GM12875 (cell line): ENCODE results near the gene THBS2.

Source experiments
- H3K4me3 ChIP-seq: one replicate; pipeline ENCODE4 v1.5.1; 2011; ENCODE audit warnings: low read depth, low read length, control low read depth
- TF ChIP-seq, protein P1 (sequence below): IDR thresholded peaks from 2 replicates; pipeline ENCODE4 v1.5.1; 2011; ENCODE audit warnings: low read depth, mild to moderate bottlenecking, control low read depth, inconsistent platforms, low read length, moderate library complexity, borderline replicate concordance; ENCODE audit not compliant: insufficient read depth

Gene THBS2

DNA sequence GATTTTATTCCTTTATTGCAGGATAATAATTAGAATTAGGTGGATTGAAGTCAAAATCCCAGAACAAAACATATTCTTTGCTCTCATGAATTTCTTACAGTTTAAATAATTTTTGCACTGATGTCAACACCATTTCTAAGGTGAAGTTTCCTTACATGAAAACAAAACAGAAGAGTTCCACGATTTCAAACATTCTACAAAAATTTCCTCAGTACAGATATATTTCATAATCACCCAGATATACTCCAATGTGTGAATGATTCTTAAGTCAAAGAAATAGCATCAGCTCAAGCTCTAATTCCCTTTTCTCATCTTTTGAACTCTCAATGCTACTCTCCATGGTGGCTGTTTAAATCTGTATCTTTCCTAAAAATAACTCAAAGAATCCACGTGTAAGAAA is 39.5 kb upstream of the THBS2 start:
- TF ChIP-seq, protein P1, sequence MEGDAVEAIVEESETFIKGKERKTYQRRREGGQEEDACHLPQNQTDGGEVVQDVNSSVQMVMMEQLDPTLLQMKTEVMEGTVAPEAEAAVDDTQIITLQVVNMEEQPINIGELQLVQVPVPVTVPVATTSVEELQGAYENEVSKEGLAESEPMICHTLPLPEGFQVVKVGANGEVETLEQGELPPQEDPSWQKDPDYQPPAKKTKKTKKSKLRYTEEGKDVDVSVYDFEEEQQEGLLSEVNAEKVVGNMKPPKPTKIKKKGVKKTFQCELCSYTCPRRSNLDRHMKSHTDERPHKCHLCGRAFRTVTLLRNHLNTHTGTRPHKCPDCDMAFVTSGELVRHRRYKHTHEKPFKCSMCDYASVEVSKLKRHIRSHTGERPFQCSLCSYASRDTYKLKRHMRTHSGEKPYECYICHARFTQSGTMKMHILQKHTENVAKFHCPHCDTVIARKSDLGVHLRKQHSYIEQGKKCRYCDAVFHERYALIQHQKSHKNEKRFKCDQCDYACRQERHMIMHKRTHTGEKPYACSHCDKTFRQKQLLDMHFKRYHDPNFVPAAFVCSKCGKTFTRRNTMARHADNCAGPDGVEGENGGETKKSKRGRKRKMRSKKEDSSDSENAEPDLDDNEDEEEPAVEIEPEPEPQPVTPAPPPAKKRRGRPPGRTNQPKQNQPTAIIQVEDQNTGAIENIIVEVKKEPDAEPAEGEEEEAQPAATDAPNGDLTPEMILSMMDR: no peak
- no peak overlapping the region for H3K4me3 ChIP-seq

DNA sequence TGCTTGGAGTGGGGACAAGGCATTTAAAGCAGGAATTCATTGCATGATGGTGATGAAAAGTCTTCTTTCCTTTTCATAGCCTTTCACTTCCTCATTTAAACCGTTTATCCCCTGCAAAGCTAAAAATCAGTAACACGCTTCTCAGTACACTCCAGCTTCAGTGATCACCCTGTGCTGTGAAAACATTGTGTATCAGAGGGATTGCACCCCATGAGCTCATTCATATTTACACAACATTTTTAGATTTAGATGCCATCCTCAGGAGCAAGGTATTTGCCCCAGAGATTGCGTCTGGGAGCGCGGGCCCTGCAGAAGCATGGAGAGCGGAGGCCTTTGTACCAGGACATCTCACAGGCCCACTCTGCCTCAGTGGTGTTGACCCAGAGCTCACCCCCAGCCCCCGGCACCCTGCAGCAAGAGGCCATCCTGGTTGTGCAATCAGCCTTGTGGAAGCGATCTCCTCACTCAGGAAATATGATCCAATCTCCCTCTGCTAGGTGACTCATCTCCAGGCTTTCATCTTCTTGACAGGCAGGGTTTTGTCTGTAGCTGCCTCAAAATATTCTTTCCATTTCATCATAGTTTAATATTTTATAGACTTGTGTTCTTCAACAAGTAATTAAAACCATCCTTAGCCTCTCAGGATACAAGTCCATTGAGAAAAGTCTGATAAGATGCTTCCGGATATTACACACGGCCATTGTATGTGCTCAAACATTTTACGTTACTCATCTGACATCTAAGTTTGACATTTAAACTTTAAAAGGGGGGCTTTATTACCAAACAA is 38.9 kb upstream of the THBS2 start:
- H3K4me3 ChIP-seq: no peak overlapping the region
- TF ChIP-seq, protein P1: no peak

DNA sequence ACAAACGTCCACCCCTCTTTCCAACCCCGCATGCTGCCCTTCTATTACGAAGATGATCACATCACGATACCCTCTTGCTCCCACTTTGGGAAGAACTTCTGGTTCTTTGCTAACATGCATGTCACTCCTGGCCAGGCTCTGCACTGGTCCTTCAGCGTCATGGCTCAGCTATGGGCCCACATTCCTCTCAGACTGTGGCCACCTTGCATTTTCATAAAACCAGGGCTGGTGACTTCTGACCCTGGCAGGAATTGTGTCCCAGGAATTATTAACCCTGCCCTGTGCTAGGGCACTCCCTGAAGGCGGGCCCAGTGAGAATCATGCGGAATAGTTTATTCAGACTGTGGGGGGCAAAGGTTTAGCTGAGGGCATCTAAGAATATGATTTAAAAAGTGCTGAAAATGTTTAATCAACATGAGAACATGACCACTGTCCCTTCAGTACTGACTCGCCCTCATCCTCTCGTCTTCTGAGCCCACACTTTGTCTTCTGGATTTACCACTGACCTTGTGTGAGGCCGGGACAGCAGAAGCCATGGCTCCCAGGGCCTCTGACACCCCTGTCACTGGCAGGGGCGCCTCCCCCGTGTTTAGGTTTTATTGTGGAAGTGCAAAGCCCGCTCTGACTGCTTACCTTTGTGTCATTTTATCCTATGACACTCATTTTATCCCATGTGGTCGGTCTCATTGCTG is 38.1 kb upstream of the THBS2 start:
- no peak overlapping the region for H3K4me3 ChIP-seq
- TF ChIP-seq, protein P1: no peak

DNA sequence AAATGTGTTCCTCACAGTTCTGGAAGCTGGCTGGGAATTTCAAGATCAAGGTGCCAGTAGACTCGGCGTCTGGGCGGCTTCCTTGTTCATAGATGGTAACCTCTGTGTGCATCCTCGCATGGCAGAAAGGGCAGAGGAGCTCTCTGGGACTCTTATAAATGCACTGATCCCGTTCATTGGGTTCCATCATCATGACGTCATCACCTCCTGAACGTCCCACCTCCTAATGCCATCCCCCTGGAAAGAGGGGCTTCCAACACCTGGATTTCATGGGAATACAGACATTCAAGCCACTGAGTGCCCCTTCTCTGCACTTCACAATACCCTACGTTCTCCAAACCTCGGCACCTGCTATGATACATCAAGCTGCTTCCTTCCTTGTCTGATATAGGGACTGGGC is 37.5 kb upstream of the THBS2 start:
- TF ChIP-seq, protein P1: no peak
- H3K4me3 ChIP-seq: no peak overlapping the region

DNA sequence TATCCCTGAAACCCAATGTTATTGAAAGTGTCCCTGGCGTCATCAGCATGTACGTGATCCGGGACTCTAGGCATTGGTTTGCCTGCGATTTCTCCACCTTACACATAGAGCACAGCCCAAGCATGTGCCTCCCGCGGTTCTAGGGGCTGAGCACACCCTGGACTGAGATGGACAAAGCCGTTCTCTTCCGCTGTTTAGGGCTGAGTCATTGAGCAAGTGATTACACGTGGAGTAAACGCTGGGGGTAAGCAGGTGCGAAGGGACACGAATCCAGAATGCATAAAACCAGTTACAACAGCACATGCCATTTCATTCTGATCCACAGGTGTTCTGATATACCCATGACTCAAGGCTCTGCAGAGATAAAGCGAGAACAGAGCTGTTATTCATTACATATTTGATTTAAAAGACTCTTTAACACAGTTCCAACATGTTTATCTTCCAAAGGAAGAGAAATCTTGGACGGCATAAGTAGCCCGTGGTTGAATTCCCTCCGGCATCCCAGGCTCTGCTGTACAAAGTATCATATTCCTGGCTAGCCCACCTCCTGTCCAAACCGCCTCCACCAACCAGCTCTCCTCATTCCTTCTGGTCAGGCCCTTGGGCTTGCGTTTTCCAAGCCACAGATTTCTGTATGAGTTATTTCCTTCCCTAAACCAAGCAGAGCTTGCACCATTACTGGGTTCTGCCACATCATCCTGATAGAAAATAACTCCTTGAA is 36.1 kb upstream of the THBS2 start:
- no peak overlapping the region for H3K4me3 ChIP-seq
- TF ChIP-seq, protein P1: no peak

DNA sequence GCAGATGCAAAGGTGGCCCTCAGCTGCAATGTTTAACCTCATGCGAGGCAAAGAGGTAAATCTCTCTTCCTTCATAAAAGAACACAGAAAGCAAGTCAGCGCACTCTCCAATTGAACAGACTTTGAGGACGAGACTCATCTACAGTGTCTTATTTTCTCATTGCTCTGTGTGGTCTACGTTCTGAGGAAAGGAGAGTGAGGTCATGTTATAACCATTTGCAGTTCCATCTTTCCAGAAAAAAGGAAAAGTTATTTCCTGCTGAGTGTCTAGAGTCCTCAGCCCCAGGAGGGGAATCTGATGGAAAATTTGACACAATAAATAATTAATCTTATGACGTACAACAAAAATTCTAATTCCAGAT is 35.6 kb upstream of the THBS2 start:
- TF ChIP-seq, protein P1: no peak
- H3K4me3 ChIP-seq: no peak overlapping the region

DNA sequence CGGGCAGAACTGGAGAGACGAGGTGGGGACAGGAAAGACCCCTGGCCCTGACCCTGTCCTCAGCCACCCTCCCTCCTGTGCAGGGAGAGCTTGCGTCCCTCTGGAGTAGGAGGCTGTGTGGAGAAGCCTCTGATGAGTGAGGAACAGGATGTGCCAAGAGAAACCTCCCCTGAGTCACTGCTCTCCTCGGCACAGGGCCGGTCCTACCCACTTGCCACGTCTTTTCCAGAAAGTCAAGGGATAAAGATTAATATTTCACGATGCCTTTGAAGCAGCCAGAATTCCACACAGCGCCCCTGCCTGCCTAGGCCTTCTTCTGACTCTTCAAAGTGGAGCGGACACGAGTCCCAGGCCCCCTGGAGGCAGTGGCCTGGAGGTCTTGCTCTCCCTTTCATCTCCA is 34.9 kb upstream of the THBS2 start:
- TF ChIP-seq, protein P1: no peak
- no peak overlapping the region for H3K4me3 ChIP-seq
